ENCODE data around the gene ELFN2.
"Not testable (repeated sequence)": the region's sequence is repeated elsewhere in the genome, so short reads cannot be mapped to it uniquely, and the experiment has no call there.

The ELFN2 gene

DNA sequence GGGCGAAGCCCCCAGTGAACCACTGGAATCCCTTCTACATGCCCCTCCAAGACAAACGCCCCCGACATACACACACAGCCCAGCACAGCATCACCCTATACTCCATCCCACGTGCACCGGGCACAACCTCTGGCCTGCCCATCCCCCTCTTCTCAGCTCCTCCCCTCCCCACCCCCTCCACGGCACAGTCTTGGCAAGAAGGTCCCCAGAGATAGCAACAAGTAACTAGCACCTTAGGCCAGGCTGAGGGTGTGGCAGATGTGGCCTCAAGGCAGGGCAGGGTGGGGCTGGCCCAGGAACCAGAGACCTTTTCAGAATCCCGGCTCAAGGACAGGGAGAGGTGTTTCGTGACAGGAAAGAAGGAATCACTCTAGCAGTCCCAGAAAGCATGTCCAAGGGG, 90.7 kb downstream of the ELFN2 start:
- no peak for DNase-seq (ENCODE audit: low read depth in 2 of 2)

DNA sequence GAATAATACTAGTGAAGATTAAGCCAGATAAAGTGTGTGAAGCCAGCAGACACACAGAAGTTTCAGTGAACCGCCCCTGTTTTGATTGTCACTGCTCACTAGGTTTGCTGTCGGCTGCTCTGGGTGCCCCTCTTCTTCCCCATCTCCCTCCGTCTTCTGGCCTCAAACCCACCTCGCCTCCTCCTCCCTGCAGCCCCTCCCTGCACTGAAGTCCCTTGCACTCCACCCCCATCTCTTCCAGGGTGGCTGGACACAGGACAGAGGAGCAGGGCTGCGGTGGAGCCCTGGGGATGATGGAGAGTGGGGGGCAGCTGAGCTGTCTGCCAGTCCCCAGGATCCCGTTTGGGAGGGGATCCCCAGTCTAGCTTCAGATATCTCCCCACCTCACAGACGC, 91.5 kb downstream of the ELFN2 start:
- DNase-seq (ENCODE audit: low read depth in 2 of 2) = no peak

DNA sequence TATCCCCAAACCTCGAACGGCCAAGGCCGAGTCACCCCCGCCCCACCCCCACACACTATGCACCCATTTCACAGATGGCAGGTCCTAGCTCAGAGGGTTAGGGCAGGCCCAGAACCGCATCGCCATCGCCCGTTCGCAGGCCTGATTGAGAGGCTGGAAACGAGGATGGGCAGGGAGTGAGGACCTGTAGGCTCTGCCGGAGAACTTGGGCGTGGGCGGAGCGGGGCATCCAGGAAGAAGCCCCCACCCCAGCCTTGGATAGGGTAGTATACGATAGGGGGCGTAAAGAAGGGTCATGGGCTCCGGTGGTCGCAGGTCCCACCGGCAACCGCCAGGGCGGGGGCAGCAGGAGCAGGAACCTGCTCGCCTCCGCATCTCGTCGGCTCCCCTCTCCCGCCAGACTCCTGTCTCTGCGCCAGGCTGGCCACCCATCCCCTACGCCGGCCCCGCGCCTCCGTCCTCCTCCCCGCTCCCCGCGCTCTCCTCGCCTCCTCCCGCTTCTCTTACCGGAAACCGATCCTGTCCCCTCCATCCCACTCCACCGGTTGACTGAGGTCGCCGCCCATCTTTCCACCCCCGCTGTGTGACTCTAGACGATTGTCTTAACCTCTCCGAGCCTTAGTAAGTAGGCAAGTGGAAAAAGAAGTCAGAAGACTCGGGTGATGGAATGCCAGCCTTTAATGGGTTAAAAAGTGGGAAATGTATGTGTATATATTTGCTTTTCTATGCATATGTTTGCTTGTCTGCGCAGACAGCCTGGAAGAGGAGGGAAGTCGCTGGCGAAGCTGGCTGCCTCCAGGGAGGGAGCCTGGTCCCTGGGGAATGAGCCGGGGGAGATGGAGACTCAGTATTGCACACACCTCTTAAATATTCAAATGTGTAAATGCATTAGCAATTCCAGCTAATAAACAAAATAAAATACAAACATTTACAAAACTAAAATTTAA, 92.1 kb downstream of the ELFN2 start:
- no peak for DNase-seq (ENCODE audit: low read depth in 2 of 2)

DNA sequence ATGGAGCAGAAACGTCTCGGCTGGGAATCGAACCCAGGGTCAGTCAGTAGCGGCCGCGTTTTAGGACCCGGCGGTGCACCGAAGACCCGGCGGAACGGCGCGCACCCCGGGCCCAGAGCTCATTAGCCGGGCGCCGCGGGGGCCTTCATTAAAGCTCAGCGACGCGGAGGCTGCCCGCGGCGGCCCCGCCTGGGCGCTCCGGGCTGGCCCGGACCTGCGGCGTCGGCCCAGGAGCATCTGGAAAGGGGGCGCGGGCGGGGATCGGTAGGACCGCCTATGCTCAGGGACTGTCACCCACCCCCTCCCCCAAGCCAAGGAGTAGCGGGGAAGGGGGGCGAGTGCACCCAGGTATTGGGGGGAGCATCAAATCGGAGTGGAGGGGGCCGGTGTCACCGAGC, 92.8 kb downstream of the ELFN2 start:
- no peak for DNase-seq (ENCODE audit: low read depth in 2 of 2)

DNA sequence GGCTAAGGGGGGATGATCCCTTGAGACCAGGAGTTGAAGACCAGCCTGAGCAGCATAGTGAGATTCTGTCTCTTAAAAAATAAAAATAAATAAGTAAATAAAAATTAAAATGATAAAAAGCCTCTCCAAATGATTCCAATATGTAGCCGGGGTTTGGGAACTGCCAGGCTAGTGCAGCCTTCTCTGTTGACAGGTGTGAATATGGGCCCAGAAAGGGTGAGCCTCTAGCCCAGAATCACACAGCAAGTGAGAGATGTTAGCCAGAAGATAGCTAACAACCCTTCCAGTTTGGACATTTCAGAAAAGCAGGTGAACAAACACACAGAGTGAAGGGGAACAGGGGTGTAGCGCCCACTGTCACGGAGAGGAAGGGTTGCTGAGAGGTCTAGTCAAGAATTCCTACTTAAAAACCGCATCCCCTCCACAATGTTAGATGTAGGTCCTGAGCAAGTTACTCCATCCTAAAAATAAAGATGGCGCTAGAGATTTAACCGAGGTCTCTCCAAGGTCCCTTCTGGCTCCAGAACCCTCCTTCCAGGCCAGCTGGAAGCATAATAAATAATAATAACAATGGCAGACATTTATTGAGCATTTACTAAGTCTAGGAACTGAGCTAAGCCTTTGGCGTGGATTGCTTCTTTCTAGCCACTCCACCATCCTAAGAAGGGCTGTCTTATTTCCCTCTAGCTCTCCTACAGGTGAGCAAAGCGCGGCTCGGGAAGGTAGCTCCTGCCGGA, 93.4 kb downstream of the ELFN2 start:
- no peak for DNase-seq (ENCODE audit: low read depth in 2 of 2)

DNA sequence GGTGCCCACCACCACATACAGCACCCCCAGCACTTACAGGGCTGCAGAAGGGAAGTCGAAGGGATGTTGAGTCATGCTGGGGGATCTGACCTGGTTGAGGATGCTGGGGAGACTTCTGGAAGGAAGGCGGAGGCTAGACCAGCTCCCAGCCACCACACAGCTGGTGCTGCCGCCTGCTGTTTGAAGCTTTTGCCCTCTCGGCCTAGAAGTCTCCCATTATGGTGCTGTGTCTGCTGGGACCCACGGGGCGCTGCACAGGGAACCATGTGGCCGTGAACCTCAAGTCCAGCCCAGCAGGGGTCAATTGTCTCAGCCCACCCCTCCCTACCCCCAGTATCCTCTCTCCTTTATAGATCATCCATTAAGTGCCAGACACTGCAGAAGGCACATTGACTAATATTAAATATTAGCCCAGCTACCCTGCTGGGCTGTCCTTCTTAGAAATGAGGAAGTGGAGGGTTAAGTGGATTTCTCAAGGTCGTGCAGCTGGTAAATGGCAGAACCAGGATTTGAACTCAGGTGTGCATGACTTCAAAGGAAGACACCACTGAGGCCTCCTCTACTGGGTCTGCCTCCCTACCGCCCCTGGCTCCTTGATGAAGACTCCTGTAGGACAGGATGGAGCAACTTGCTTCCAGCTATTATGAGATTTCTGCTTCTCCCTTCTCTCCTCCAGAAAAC, 95.3 kb downstream of the ELFN2 start:
- no peak for DNase-seq (ENCODE audit: low read depth in 2 of 2)

DNA sequence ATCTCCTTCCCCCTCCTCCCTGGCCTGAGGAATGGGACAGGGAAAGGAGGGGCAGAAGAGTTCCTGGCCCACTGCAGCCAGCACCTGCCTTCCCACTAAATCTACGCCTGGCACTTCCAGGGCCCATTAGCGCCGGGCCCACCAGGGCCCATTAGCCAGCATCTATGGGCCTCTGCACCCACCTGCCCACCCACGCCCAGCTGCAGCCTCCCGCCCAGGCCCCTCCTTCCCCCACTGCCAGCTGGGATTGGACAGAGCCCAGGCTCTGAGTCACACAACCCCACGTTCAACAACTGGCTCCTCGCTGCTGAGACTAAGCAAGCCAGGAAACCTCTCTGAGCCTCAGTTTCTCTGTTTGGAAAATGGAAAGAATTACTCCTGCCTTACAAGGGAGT, 96.2 kb downstream of the ELFN2 start:
- DNase-seq (ENCODE audit: low read depth in 2 of 2) = no peak

DNA sequence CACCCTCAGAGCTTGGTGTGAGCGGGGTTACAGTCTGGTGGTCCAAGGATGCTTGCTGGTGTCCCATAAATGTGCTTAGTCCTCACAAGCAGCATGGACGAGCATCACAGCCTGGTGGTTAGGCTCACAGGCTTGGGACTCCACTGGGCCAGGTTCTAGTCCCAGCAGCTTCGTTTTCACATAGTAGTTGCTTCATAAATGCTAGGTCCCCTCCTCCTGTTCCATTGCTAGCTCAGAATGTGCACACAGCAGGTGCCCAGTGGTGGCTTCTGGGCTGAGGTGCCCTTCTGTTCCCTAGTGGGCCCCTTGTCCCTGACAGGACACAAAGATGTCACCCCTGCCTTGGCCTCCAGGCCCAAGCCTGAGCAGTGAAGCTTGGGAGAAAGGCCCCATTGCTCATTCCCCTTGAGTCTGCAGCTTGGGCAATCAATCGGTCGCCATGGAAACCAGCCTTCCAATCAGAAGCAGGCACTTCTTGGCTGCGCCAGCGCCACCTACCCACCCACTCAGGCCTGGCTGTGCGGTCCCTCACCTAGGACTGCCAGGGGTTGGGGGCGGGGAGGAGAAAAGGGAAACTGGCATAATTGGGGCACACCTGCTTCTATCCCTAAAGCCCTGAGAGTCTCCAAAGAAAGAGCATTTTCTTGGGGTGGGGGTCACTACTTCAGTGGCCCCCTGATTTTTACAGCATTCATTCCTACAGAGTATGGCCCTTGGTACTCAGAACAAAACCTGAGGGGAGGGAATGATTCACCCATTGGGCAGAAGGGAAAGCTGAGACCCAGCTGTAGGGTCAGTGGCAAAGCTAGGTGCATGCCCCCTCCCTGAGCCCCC, 96.9 kb downstream of the ELFN2 start:
- DNase-seq (ENCODE audit: low read depth in 2 of 2) = no peak

DNA sequence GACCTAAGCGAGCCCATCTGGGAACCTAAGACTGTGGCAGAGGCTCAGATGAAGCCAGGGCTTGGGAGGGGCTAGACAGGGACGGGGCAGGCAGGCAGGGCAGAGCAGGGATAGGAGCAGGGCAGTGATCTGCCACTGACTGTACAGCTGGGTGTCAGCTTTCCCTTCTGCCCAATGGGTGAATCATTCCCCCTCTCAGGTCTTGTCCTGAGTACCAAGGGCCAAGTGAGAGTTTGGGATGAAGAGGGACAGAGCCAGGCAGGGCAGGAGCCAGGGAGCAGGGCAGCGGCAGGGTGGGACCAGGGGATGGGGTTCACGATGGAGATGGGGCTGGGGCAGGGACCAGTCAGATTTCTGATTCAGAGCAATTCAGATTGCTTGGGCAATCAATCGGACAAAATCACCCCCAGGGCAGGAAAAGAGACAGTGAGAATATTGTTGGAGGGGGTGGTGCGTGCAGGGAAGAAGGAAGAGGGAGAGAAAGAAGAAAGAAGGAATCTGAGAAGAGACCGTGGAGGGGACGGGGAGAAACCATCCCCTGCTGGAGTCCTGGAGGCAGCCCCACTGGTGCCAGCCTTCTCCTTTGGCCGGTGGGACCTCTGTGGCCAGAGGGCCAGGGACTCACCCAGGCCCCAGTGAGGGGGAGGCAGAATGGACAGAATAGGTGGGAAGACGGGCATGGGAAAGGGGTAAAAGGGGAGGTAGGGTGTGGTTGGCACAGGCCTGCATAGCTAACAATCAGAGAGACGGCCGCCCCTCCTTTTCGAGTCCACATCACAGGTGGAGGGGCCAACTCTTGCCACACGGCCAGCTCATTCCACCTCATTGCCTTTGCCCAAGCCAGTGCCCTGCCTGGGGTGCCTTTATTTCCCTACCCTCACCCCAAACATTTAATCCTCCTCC, 97.8 kb downstream of the ELFN2 start:
- no peak for DNase-seq (ENCODE audit: low read depth in 2 of 2)

DNA sequence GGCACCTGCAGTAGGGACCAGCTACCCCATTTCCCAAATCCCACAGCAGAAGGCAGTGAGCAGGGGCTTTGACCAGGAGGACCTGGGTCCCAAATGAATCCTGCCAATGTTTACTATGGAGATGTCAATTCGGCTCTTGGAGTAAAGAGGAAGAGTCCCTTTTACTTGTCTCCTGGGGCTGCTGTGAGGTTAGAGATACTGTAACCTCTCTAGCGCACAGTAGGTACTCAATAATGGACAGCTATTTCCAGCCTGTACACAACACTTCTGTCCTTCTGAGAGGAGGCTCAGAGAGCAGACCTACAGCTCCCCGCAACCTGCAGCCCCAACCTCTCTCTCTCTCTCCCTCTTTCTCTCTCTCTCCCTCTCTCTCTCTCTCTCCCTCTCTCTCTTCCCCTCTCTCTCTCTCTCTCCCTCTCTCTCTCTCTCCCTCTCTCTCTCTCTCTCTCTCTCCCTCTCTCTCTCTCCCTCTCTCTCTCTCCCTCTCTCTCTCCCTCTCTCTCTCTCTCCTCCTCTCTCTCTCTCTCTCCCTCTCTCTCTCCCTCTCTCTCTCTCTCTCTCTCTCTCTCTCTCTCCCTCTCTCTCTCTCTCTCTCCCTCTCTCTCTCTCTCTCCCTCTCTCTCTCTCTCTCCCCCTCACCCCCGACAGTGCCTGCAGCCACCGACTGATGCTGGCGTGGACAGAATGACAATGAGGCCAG, 98.6 kb downstream of the ELFN2 start:
- DNase-seq (ENCODE audit: low read depth in 2 of 2) = not testable (repeated sequence)

DNA sequence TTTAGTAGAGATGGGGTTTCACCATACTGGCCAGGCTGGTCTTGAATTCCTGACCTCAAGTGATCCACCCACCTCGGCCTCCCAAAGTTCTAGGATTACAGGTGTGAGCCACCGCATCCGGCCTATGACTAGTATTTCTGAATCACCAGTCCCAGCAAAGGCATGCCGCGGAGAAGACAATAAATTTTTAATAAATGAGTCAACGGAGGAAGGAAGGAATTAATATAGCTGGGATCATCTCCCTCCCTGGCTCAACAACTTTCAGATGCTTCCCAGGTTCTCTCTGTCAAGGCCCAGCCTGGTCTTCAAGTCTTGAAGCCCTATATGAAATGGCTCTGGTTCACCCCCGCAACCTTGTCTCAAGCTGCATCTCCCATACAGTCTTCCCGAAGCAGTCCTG, 99.3 kb downstream of the ELFN2 start:
- DNase-seq (ENCODE audit: low read depth in 2 of 2) = no peak

DNA sequence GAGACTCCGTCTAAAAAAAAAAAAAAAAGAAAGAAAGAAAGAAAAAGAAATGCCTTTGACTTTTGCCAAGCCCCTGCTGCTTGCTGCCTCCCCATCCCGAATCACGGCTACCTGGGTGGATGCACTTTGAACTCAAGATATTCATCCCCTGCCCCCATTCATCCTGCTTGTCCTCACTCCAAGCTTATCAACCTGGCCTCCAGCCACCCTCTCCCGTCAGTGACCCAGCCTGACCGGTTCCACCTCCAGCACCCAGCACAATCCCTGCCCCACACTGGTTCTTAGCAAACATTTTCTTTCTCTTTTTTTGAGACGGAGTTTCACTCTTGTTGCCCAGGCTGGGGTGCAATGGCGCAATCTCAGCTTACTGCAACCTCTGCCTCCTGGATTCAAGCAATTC, 100.6 kb downstream of the ELFN2 start:
- no peak for DNase-seq (ENCODE audit: low read depth in 2 of 2)

DNA sequence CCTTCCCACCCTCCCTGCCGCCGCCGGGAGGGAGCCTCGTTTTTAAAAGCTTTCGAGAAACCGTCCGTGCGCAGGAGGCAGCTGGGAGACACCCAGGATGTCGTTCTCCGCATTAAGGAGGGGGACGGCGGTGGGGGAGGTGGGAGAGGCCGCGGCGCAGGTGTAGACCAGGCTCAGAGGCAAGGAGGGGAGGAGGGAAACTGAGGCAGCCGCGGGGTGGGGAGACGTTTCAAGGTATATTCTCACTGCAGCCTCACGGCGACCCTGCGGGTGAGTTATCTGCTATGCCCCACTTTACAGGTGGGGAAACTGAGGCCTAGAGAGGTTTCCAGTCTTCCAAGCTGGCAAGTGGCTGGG, 102.3 kb downstream of the ELFN2 start:
- no peak for DNase-seq (ENCODE audit: low read depth in 2 of 2)

DNA sequence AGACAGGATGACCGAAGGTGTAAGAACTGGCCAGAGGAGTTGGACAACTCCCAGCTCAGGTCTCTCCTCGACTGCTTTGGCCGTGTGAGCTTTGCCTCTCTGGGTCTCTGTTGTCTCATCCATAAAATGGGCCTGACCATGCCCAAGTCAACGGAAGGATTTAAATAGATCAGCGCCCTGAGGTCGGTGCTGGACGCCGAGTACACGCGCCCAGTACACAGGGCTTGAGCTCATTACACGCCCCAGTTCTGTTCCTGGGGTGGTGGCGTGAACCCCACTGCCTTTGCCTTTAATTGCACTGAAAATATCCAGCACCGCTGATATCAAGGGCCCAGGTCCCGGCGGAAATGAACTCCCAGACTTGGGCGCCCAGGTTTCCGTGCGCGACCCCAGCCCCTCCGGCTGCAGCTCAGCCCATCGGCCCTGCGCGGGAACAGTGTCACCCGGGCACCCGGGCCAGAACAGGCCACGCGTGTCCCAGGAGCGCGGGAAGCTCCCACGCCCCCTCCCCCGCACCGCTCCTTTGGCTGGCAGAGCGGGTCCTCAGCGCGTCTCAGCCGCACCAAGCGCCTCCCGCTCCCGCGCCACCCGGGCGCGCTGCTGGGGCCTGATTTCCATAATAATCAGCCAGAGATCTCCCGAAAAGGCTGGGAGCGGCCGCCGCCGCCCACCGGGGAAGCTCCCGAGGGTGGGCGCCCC, 102.8 kb downstream of the ELFN2 start:
- no peak for DNase-seq (ENCODE audit: low read depth in 2 of 2)

DNA sequence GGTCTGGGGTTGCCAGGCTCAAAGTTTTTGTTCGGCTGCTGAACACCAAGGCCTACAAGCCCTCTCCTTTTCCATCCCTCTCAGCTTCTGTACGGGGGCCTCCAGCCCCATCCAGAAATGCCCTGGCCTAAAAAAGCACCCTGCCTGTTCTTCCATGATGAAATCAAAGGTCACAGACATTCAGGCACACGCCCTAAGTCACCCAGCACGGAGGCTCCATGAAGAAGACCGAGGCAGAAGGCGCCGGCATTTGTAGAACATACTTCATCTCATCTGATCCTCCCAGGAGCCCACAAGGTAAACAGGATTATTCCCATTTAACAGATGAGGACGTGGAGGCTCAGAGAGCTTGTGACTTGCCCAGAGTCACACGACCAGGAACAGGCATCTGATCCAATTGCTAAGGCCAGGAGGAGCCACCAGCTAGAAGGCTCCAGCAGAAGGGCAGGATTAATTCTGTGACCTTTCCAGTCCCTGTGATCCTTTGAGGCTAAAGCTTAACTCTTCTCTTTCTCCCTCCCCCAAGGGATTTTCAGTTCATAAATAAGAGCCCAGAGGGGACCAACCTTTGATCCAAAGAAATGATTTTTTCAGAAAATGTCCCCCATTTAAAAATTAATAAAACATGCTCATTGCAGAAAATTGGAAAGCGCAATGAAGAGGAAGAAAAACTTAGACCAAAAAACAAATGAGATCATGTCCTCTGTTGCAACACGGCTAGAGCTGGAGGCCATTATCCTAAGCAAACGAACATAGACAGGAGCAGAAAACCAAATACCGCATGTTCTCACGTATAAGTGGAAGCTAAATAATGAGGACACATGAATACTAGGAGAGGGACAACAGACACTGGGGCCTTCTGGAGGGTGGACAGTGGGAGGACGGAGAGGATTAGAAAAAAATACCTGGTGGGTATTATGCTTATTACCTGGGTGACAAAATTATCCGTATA, 106.3 kb downstream of the ELFN2 start:
- DNase-seq (ENCODE audit: low read depth in 2 of 2) = no peak

DNA sequence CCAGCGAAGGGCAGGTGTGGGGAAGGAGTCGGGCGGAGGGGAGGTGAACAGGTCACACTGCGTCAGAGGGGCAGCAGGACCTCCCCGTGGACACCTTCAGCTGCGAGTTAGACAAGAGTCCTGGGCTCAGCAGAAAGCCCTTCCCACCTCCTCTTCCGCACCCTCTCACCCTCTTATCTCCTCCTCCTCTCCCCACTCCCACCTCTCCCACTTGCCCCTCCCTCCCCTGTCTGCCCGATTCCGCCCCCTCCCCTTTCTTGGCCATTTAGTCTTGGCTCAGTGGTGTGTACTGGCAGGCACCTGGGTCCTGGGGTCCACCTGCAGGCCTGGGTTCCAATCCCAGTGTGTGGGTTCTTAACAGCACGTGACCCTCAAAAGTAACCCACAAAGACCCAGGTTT, 107.8 kb downstream of the ELFN2 start:
- no peak for DNase-seq (ENCODE audit: low read depth in 2 of 2)

DNA sequence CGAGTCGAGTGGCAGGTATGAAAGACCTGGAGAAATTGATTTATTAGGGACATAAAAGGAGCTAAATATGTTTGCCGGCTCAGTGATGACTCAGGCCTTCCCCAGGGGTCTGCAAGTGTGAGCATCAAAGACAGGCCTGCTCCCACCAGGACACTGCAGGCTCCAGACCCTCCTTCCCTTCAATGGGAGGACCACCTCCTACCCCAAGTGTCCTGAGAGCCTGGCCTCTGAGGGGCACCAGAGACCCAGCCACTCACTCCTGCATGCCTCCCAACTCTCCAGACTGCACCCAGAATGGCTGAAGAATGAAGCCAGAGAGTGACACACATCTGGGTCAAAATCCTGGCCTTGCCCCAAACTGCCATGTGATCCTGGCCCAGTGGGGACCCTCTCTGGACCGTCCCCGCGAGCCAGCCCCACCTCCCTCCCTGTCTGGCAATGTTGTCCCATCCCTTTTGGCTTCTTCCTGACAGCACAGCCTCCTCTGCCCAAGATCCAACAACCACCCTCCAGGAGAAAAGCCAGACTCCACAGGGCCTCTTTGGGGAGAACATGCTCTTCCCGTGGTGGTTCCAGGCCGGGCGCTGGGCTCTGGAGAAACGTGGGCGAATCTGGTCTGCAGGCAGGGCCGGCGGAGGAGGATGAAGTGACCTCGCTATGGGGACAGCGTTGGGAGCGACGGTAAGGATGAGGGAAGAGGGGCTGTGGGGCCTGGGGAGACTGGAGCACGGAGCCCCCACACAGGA, 108.7 kb downstream of the ELFN2 start:
- no peak for DNase-seq (ENCODE audit: low read depth in 2 of 2)

All from stimulated activated CD4-positive, alpha-beta T cell treated with anti-CD3 and anti-CD28 coated beads, Interleukin-1b, Interleukin-23, amount 100 ng/mL, for 4 hours (primary cell).